Psoas muscle (tissue), 8 donors: ENCODE results near the gene KASH5. TPM values are rescaled to one million over a fixed set of nuclear protein-coding genes. Genes with fewer than 3 reads are reported as not detected.

ENCODE experiments used
- ATAC-seq, 4 donors: fragments of 200-7000 bp; cut with Tn5 transposase; one replicate each; pipeline ENCODE4 v1.9.1; 2020; ENCODE audit warnings: moderate library complexity in 3 of 4, mild to moderate bottlenecking in 2 of 4
- DNase-seq, 2 donors: peaks; one replicate each; pipeline ENCODE4 v3.0.0-alpha.2; 2020
- H3K27ac ChIP-seq: fragments of 200-600 bp; one replicate; pipeline ENCODE4 v1.8.0; 2022
- H3K27me3 ChIP-seq, 3 donors: fragments of 200-600 bp in 1 of 3; one replicate each; pipeline versions ENCODE4 v1.6.1 to v1.8.0; 2013 to 2022; ENCODE audit warnings: low read length in 2 of 3, mild to moderate bottlenecking in 2 of 3, moderate library complexity in 1 of 3; ENCODE audit not compliant: insufficient read depth in 3 of 3
- H3K36me3 ChIP-seq, 2 donors: fragments of 200-600 bp in 1 of 2; one replicate each; pipeline versions ENCODE4 v1.6.1 to v1.8.0; 2013 to 2022; ENCODE audit warnings: low read depth in 1 of 2, mild to moderate bottlenecking in 1 of 2, moderate library complexity in 1 of 2; ENCODE audit not compliant: insufficient read depth in 1 of 2
- H3K4me1 ChIP-seq: fragments of 200-600 bp; one replicate; pipeline ENCODE4 v1.8.0; 2022
- H3K4me3 ChIP-seq: fragments of 200-600 bp; one replicate; pipeline ENCODE4 v1.8.0; 2022; ENCODE audit warnings: mild to moderate bottlenecking
- H3K9me3 ChIP-seq: fragments of 200-600 bp; one replicate; pipeline ENCODE4 v1.8.0; 2022
- CTCF ChIP-seq: fragments of 200-600 bp; IDR thresholded peaks from one replicate; pipeline ENCODE4 v1.8.0; 2022; ENCODE audit warnings: antibody characterized with exemption
- WGBS, 3 donors: extraction: QIAGEN DNeasy Blood & Tissue Kit; methylation state at CpG; one replicate each; pipeline versions ENCODE4 v1.1.6 to v1.1.7; 2013; 5-methylcytosine and 5-hydroxymethylcytosine counted together
- intact Hi-C, 2 donors: fragments of 100-400 bp; cut with DNase I; formaldehyde crosslinking; loops; one replicate each; pipeline versions ENCODE4 v1.11.0 to v1.14.2; 2022
- polyA plus RNA-seq, 3 donors: library from polyadenylated mRNA; stranded (reverse); fragments of 200-250 nt; gene quantifications; one replicate each; pipeline ENCODE4 v1.2.3, GENCODE V29; 2013
- total RNA-seq, 4 donors: library from RNA; stranded (reverse); fragmentation: NEBNext Ultra II Directional in 2 of 4; extraction: Animal tissue kit (Norgen Biotek cat#: 25700) in 2 of 4; gene quantifications; one replicate each; pipeline versions ENCODE4 v1.2.1 to v1.2.4, GENCODE V29; 2021 to 2023
- donor health status: healthy with polysubstance abuse.
- donor health status: DM: no; HTN: no; CAD: no; lungs with moderate emphysema.
- donor health status: Bipolar disorder and iron deficiency.
- donor health status: healthy.
- donor health status: DM: yes; HTN: yes; CAD: no.
- donor health status: DM: no; HTN: no; CAD: no.
- donor health status: DM: no; HTN: no; CAD: no.
- donor health status: DM: yes; HTN: yes; CAD: no.

Gene KASH5
- total and polyA plus RNA-seq, 7 donors, result not detected

DNA sequence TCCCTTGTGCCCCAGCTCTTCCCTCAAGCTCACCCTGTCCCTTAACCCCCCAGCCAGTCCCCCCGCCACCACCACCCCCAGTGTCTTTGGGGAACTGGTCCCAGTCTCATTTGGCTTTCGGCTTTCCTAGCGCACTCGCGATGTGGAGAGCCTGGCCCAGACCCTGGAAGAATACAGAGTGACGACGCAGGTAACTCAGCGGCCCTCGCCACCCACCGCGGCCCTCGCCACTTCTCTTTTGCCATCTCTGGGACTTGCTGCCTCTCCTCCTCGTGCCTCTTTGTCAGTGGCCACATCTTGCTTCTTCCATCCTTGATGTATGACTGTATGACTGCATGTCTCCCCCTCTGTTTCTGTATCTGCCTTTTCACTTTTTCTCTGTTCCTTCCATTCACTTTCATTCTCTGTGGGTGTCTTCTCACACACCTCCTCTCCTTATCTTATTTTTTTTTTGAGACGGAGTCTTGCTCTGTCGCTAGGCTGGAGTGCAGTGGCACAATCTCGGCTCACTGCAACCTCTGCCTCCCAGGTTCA is 19.5 kb downstream of the KASH5 start:
- no peak overlapping the region for H3K27ac ChIP-seq
- no peaks in the 10 kb centered on the region for H3K9me3 ChIP-seq
- no peak for ATAC-seq
- H3K4me3 ChIP-seq, result no peak overlapping the region
- DNase-seq, result no peak
- no peaks in the 10 kb centered on the region for H3K4me1 ChIP-seq
- no peaks in the 10 kb centered on the region for H3K36me3 ChIP-seq
- no peak for TF ChIP-seq CTCF
- intact Hi-C loops, result no loop called here
- H3K27me3 ChIP-seq, result peaks cover 0 to 5% (median 4%) of the 10 kb centered on the region in 3 donors
- 86 to 90% (median 89%) methylated on average over 16 of the region's 16 CpGs for WGBS, 3 donors

DNA sequence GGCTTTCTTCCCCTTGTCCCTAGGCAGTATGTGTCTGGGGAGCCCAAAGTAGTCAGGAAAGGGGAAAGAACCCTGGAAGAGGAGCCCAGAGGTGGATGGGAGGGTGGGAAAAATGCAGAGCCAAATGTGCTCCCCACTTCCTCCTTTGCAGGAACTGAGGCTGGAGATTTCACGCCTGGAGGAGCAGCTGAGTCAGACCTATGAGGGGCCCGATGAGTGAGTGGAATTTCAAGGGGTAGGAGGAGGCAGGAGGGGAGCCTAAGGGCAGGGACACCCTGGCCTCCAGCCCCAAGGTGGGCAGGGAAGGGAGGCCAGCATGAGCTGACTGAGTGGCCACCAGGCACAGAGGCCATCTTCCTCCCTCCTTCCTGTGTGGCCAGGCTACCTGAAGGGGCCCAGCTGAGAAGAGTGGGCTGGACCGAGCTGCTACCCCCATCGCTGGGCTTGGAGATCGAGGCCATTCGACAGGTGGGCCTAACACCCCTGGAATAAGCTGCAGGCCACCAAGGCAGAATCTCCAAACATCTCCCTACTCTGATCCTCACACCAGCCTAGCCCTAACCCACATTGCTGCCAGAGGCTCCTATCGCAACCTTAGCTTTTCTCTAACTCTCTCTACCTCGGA is 20.9 kb downstream of the KASH5 start:
- Histone ChIP-seq H3K4me1 (no peaks in the 10 kb centered on the region), H3K27ac (no peak overlapping the region), H3K4me3 (no peak overlapping the region), H3K36me3 (no peaks in the 10 kb centered on the region), H3K27me3 (peaks cover 0 to 5% (median 4%) of the 10 kb centered on the region in 3 donors), H3K9me3 (no peaks in the 10 kb centered on the region)
- intact Hi-C loops, result no loop called here
- WGBS, 3 donors, result 64 to 74% (median 65%) methylated on average over 5 to 8 of the region's 8 CpGs
- DNase-seq (no peak), ATAC-seq (no peak)
- no peak for TF ChIP-seq CTCF

DNA sequence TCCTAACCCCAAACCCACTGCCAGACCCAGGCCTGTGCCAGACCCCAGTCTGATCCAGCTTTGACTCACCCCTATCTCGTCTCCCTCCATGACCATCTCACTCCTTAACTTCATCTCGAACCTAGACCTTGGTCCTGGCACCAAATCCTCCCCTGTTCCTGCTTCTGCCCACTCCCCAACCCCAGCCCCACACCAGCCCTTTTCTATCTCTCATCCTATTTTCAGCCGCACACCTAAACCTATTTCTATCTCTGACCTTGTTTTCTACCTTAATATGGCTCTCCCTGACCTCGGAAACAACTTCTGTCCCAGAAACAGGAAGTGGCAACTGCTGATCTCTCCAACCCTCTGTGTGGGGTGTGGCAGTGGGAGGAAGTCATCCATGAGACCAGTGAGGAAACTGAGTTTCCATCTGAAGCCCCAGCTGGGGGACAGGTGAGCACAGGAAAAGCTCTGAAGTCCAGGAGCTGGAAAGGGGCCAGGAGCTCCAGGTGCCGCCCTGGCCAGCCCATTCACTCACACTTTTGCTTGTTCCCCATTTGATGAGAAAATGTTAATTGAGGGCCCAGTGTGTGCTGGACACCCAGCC is 21.5 kb downstream of the KASH5 start:
- TF ChIP-seq CTCF, result no peak
- intact Hi-C loops, result no loop called here
- WGBS, 3 donors, result 69 to 75% (median 73%) methylated on average over 5 of the region's 5 CpGs
- H3K27ac ChIP-seq, result no peak overlapping the region
- peaks cover 0 to 5% (median 4%) of the 10 kb centered on the region in 3 donors for H3K27me3 ChIP-seq
- no peaks in the 10 kb centered on the region for H3K36me3 ChIP-seq
- DNase-seq (no peak), ATAC-seq (no peak)
- no peaks in the 10 kb centered on the region for H3K9me3 ChIP-seq
- no peaks in the 10 kb centered on the region for H3K4me1 ChIP-seq
- no peak overlapping the region for H3K4me3 ChIP-seq

DNA sequence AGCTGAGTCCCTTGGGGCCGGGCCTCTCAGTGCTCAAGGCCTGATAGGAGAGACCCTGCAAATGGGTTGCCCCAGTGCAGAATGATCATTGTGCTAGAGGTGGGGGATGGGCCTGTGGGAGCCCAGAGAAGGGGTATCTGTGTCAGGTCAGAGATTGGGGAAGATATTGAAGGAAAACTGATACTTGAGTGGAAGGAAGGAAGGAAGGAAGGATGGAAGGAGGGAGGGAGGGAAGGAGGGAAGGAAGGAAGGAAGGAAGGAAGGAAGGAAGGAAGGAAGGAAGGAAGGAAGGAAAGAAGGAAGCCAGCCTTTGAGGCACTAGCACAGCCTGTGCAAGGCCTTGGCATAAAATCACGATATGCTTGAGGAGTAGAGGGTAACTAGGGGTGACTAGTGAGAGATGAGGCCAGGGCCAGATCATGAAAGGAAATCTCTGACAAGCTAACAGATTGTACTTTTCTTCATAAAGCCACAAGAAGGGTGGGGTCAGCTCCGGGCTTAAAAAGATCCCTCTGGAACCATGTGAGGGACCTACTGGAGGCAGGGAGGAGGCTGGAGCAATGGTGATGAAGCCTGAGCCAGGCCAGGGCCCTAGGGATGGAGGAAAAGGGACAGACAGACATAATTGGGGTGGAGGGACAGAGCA is 23.8 kb downstream of the KASH5 start:
- DNase-seq, result no peak
- Histone ChIP-seq H3K27ac (no peak overlapping the region), H3K9me3 (no peaks in the 10 kb centered on the region), H3K36me3 (no peaks in the 10 kb centered on the region), H3K4me3 (no peak overlapping the region), H3K4me1 (no peaks in the 10 kb centered on the region), H3K27me3 (peaks cover 0 to 13% (median 6%) of the 10 kb centered on the region in 3 donors)
- WGBS, 3 donors, result 63 to 72% (median 68%) methylated on average over 3 of the region's 3 CpGs
- no peak for TF ChIP-seq CTCF
- no peak for ATAC-seq
- intact Hi-C loops, result no loop called here
